Measurements from ENCODE around the gene COMMD4. TPM values are rescaled to one million over a fixed set of nuclear protein-coding genes. Genes with fewer than 3 reads are reported as not detected.

Gene COMMD4
- total and polyA plus RNA-seq, 2 donors (not counting 3 experiments of a cell fraction or from before 2014, with no cell fraction given) = 114 to 244 TPM

DNA sequence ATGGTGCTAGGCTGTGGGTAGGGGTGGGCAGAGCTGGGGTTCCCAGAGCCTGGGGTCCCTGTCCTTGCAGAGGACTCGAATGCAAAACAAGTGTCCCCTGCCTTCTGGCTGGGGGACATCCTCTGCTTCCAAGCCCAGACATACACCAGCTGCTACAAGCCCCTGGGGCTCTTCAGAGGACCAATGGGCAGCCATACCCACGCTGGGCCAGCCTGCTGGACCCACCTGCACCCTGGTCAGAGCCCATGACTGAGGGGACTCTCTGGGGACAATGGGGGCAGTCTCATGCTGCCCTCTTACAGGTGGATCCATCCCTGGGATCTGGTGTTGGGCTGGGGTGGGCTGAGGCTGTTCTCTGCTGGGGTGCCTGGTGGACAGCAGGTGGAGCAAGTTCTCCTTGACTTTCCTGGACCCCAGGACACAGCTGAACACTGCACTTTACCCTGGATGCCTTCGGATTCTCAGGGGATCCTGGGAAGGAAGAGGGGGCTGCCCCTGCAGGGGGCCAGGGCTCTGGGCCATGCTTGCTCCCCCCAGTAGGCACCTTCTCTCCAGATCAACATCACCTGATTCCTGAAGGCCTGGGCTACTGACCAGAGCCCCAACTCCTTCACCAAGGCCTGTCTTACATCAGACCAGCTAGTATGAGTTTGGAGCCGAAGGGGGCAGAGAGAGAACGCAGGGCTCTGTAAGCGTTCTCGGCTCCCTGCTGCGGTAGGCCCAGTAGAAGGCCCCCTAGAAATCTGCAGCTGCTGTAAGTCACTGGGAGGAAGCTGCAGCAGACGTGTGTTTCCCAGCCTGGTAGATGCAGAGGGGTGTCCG, 7.2 kb upstream of the COMMD4 start:
- Histone ChIP-seq H3K27me3 (ENCODE audit: control insufficient read depth in 2 of 2, insufficient read depth in 2 of 2, low read length in 2 of 2) (no peaks in the 10 kb centered on the region), H3K27ac (ENCODE audit: insufficient read depth, low read depth, low read length) (no peak overlapping the region), H3K9ac (replicated peaks; ENCODE audit: extremely low read depth, insufficient read depth, low read length) (no peak overlapping the region), H2AFZ (ENCODE audit: low read depth, low read length) (no peak overlapping the region), H3K36me3 (ENCODE audit: control insufficient read depth in 2 of 2, extremely low read depth in 1 of 2, insufficient read depth in 2 of 2, low read length in 2 of 2) (no peaks in the 10 kb centered on the region), H3K9me1 (replicated peaks; ENCODE audit: control insufficient read depth, extremely low read depth, insufficient read depth, low read length) (no peaks in the 10 kb centered on the region), H4K20me1 (replicated peaks; ENCODE audit: control insufficient read depth, extremely low read depth, insufficient read depth, low read length) (no peaks in the 10 kb centered on the region), H3K79me2 (ENCODE audit: control insufficient read depth, insufficient read depth, low read length) (no peaks in the 10 kb centered on the region), H3K4me1 (ENCODE audit: control insufficient read depth, extremely low read depth, insufficient read depth, low read length) (no peaks in the 10 kb centered on the region), H3K9me3 (replicated peaks; ENCODE audit: control insufficient read depth, insufficient read depth, low read length) (no peaks in the 10 kb centered on the region), H3K4me2 (ENCODE audit: insufficient read depth, low read length) (no peak overlapping the region), H3K4me3 (replicated peaks in 1 of 3; ENCODE audit: insufficient read depth in 1 of 3, low read depth in 1 of 3, low read length in 3 of 3) (no peak overlapping the region)
- FAIRE-seq (no peak), DNase-seq (ENCODE audit: low read depth, low spot score) (no peak)
- BruUV-seq (replicated peaks) = no TSS peak
- intact Hi-C loops (cut with micrococcal nuclease) = no loop called here
- CTCF ChIA-PET = no interaction called here
- dilution Hi-C loops (cut with MboI; ENCODE audit: extremely low pct_ligation_motif_present, low sequenced_read_pairs) = no loop called here
- POLR2A ChIA-PET = no interaction called here
- TF ChIP-seq MAX (IDR thresholded peaks at IDR 0.05; ENCODE audit: insufficient read depth, insufficient read length) (no peak), JUN (IDR thresholded peaks at IDR 0.05; ENCODE audit: borderline replicate concordance, insufficient read depth, insufficient read length, low read depth) (no peak), GATA2 (IDR thresholded peaks at IDR 0.05; ENCODE audit: insufficient read depth, insufficient read length, low read depth, low read length) (no peak), POLR2AphosphoS5 (IDR thresholded peaks at IDR 0.05; ENCODE audit: insufficient read depth, low read depth, low read length) (no peak), POLR2A (IDR thresholded peaks at IDR 0.05; ENCODE audit: low read depth, low read length) (no peak), MYC (IDR thresholded peaks at IDR 0.05; ENCODE audit: low read depth, low read length) (no peak), CTCF (IDR thresholded peaks at IDR 0.05; ENCODE audit: extremely low read depth in 1 of 2, insufficient read depth in 1 of 2, low read depth in 1 of 2, low read length in 2 of 2) (no peak), FOS (IDR thresholded peaks at IDR 0.05; ENCODE audit: borderline replicate concordance, insufficient read depth, low read length) (no peak), EZH2 (IDR thresholded peaks at IDR 0.05; ENCODE audit: borderline replicate concordance, low read depth, low read length, severe bottlenecking) (no peak)

All from endothelial cell of umbilical vein (primary cell).